Measurements from ENCODE around the gene OGN.

Gene OGN

GRCh38 chr9:92342825-92343488 lies 61.4 kb downstream of the OGN start:
- DNase-seq (ENCODE audit: low spot score), result no peak

- DNase-seq (ENCODE audit: low spot score), result no peak
Observed at GRCh38 chr9:92341578-92341977, 62.8 kb downstream of the OGN start.

- DNase-seq (ENCODE audit: low spot score), result no peak
Observed at GRCh38 chr9:92333282-92333634, 71.1 kb downstream of the OGN start.

Data from hematopoietic multipotent progenitor cell treated with erythropoietin and hydrocortisone succinate and interleukin-3 and kit ligand, for 17 days (in vitro differentiated cells).